Cardiac fibroblast (primary cell): ENCODE measurements around the gene FBXW5.

Experiments used
- DNase-seq, 2 donors: peaks; one replicate each; pipeline versions ENCODE4 v3.0.0 to v3.0.0-alpha.2; 2010; ENCODE audit warnings: low read depth in 2 of 2
- H3K4me3 ChIP-seq, 2 donors: replicated peaks in 1 of 2; 1 replicate in 1 of 2; 2 replicates in 1 of 2; pipeline ENCODE4 v1.5.1; 2011; ENCODE audit warnings: low read depth in 2 of 2, low read length in 2 of 2, mild to moderate bottlenecking in 2 of 2, moderate library complexity in 1 of 2
- TF ChIP-seq, protein P1 (sequence below): IDR thresholded peaks from one replicate; pipeline ENCODE4 v1.5.1; 2011; ENCODE audit warnings: low read depth, mild to moderate bottlenecking, low read length, inconsistent platforms

Gene FBXW5

GRCh38 chr9:136980669-136981478 lies 36.3 kb upstream of the FBXW5 start:
- DNase-seq = no peak
- no peak overlapping the region for H3K4me3 ChIP-seq
- TF ChIP-seq, protein P1, sequence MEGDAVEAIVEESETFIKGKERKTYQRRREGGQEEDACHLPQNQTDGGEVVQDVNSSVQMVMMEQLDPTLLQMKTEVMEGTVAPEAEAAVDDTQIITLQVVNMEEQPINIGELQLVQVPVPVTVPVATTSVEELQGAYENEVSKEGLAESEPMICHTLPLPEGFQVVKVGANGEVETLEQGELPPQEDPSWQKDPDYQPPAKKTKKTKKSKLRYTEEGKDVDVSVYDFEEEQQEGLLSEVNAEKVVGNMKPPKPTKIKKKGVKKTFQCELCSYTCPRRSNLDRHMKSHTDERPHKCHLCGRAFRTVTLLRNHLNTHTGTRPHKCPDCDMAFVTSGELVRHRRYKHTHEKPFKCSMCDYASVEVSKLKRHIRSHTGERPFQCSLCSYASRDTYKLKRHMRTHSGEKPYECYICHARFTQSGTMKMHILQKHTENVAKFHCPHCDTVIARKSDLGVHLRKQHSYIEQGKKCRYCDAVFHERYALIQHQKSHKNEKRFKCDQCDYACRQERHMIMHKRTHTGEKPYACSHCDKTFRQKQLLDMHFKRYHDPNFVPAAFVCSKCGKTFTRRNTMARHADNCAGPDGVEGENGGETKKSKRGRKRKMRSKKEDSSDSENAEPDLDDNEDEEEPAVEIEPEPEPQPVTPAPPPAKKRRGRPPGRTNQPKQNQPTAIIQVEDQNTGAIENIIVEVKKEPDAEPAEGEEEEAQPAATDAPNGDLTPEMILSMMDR = no peak

DNA sequence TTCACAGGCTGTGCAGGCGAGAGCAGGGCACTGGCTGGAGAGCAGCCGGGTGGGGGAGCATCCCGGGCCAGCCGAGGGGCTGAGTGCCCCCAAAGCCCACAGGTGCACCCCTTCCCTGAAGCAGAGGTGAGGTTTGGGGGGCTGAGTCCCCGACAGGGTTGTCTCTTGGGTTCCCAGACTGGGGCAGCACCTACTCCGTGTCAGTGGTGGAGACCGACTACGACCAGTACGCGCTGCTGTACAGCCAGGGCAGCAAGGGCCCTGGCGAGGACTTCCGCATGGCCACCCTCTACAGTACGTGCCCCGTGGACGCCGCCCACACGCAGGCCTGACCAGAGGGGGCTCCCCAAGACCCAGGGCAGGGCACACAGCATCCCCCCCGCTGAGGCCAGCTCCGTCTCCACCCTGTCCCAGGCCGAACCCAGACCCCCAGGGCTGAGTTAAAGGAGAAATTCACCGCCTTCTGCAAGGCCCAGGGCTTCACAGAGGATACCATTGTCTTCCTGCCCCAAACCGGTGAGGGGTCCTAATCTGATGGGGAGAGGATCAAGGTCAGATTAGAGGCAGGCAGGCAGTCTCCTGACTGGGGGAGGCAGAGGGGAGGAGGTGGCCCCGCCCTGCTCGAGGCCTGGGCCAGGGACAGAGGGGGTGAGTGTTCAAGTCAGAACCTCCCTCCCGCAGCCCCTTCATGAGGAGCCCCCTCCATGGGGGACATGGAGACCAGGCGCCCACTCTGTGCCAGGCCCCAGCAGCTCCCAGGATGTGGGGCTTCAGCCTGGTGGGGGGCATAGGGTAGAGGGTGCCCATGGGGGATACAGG lies 35.4 kb upstream of the FBXW5 start:
- TF ChIP-seq, protein P1 = no peak
- DNase-seq = no peak

DNA sequence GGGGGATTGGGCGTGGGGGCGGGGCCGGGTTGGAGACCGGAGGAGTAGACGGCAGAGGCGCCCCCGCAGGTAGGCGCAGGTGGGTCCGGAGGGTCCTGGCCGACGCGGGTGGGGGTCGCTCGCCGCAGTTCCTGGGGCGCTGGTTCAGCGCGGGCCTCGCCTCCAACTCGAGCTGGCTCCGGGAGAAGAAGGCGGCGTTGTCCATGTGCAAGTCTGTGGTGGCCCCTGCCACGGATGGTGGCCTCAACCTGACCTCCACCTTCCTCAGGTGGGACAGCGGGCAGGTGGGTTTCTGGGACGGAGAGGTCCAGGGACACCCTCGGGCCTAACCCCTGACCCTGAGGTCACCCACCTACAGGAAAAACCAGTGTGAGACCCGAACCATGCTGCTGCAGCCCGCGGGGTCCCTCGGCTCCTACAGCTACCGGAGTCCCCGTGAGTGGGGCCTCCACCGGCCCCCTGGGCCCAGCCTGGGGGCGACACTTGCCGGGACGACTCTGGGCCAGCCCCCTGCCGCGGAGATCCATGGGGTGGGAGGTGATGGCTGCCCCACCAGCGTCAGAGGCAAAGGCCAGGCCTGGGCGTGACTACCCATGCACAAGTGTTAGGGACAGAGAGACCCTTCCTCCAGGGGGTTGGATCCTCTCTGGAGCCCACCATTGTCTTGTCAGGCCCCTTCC lies 34.5 kb upstream of the FBXW5 start:
- no peak for DNase-seq
- no peak overlapping the region for H3K4me3 ChIP-seq
- TF ChIP-seq, protein P1 = no peak

More for the DNA sequence above, 35.4 kb upstream of the FBXW5 start:
- H3K4me3 ChIP-seq = no peak overlapping the region

DNA sequence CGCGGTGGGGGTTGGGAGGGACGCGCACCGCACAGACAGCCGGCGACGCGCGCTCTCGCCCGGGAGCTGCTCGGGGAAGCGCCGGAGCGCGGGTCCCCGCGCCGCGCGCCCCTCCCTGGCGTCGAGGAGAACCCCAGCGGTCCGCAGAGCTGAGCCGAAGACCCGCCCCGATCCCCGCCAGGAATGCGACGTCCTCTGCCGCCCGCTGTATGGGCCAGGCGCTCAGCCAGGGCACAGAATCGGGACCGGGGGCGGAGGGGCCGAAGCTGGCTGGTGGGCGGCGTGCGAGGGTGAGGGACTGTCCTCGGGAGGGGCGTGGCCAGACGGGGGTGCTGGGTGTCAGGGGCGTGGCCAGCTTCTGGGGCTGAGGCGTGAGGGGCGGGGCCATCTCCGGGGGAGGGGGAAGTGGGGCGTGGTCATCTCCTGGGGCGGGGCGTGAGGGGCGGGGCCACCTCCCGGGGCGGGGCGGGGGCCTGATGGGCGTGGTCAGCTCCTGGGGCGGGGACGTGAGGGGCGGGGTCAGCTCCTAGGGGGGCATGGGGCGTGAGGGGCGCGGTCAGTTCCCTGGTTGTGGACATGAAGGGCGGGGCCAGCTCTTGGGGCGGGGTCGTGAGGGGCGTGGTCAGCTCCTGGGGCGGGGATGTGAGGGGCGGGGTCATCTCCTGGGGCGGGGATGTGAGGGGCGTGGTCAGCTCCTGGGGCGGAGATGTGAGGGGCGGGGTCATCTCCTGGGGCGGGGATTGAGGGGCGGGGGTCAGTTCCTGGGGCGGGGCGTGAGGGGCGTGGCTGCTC lies 33.7 kb upstream of the FBXW5 start:
- peak overlapping the region; percentile 50 to 60 for H3K4me3 ChIP-seq
- TF ChIP-seq, protein P1 = no peak
- peak; percentile 52 to 76 for DNase-seq

GRCh38 chr9:136977649-136978072 lies 33.1 kb upstream of the FBXW5 start:
- TF ChIP-seq, protein P1 = no peak
- peak overlapping the region; percentile 50 to 60 for H3K4me3 ChIP-seq
- no peak for DNase-seq

DNA sequence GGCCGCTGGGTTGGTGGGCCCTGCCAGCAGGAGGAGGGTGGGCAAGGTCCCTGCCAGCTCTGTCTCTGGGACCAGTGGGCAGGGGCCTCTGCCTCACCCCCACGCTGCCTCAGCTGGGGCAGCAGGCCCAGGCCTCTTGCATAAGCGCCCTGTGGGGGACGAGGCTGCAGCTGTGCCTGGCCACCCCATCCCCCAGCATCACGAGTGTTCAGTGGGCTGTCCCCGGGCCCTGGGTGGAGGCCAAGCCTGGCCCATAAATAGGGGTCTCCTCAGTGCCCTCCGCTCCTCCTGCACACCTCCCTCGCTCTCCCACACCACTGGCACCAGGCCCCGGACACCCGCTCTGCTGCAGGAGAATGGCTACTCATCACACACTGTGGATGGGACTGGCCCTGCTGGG lies 32.7 kb upstream of the FBXW5 start, which contains the start of gene PTGDS:
PTGDS (plus strand) TSS at position 282 of the 400 bp plus-strand sequence; CDS start at position 357, 75 bp downstream.
- H3K4me3 ChIP-seq = peak within 1 kb of the TSS; percentile 50 to 60
- TF ChIP-seq, protein P1 = no peak
- peak in 1 of 2 donors; percentile 80 for DNase-seq
